Right hindlimb (tissue), 1 donor: ENCODE data around the gene GRK1.

Experiments
- DNase-seq: peaks from one replicate; pipeline ENCODE4 v3.0.0-alpha.2; 2018

GRK1 gene

GRCh38 chr13:113650731-113651148, 16.3 kb upstream of the GRK1 start:
- DNase-seq = no peak

- no peak for DNase-seq
These were observed 15.3 kb upstream of the GRK1 start for GRCh38 chr13:113651511-113652403.

- no peak for DNase-seq
These were observed 14.4 kb upstream of the GRK1 start for GRCh38 chr13:113652404-113653263.

- DNase-seq = no peak
These were observed 13.5 kb upstream of the GRK1 start for GRCh38 chr13:113653264-113654174.

GRCh38 chr13:113654175-113654560, 12.9 kb upstream of the GRK1 start:
- DNase-seq = no peak

GRCh38 chr13:113654591-113655345, 12.3 kb upstream of the GRK1 start:
- DNase-seq = no peak

GRCh38 chr13:113655346-113656002, 11.5 kb upstream of the GRK1 start:
- DNase-seq = no peak

- no peak for DNase-seq
These were observed 10.9 kb upstream of the GRK1 start for GRCh38 chr13:113656003-113656588.

GRCh38 chr13:113656831-113657671, 10.0 kb upstream of the GRK1 start:
- no peak for DNase-seq

GRCh38 chr13:113657851-113658741, 8.9 kb upstream of the GRK1 start, which contains the start of gene ATP4B:
TSS of gene ATP4B (minus strand) at chr13:113658198. CDS start at chr13:113658144, 54 bp downstream.
- DNase-seq = no peak

GRCh38 chr13:113658836-113659235, 8.2 kb upstream of the GRK1 start:
- no peak for DNase-seq

- DNase-seq = no peak
These were observed 7.7 kb upstream of the GRK1 start for GRCh38 chr13:113659337-113659736.

- DNase-seq = no peak
These were observed 7.0 kb upstream of the GRK1 start for GRCh38 chr13:113660066-113660465.

- DNase-seq = no peak
These were observed 5.5 kb upstream of the GRK1 start for GRCh38 chr13:113661509-113661908.

GRCh38 chr13:113663934-113664333, 3.1 kb upstream of the GRK1 start:
- DNase-seq = no peak

- DNase-seq = no peak
These were observed 2.0 kb upstream of the GRK1 start for GRCh38 chr13:113664751-113665596.

GRCh38 chr13:113665597-113666328, 1.3 kb upstream of the GRK1 start:
- no peak for DNase-seq
